IPS DF 6.9 (cell line): ENCODE measurements around the gene SYNE2.

Experiments used
- DNase-seq: peaks from one replicate; pipeline ENCODE4 v3.0.0-alpha.2; 2013; ENCODE audit warnings: low read depth, low spot score
- H3K27ac ChIP-seq: one replicate; pipeline ENCODE4 v1.5.1; 2013; ENCODE audit warnings: low read length, control low read depth
- H3K27me3 ChIP-seq: 2 replicates; pipeline ENCODE4 v1.6.1; 2013; ENCODE audit warnings: mild to moderate bottlenecking, low read length; ENCODE audit not compliant: control insufficient read depth, insufficient read depth
- H3K36me3 ChIP-seq: 2 replicates; pipeline ENCODE4 v1.6.1; 2013; ENCODE audit warnings: low read length; ENCODE audit not compliant: control insufficient read depth, insufficient read depth
- H3K4me1 ChIP-seq: 2 replicates; pipeline ENCODE4 v1.6.1; 2013; ENCODE audit warnings: low read length; ENCODE audit not compliant: control insufficient read depth, insufficient read depth
- H3K4me3 ChIP-seq: 2 replicates; pipeline ENCODE4 v1.5.1; 2013; ENCODE audit warnings: mild to moderate bottlenecking, low read length
- H3K9me3 ChIP-seq: 2 replicates; pipeline ENCODE4 v1.6.1; 2013; ENCODE audit warnings: low read length, inconsistent platforms; ENCODE audit not compliant: control insufficient read depth, insufficient read depth
- WGBS: extraction: QIAGEN DNeasy Blood & Tissue Kit; methylation state at CpG from one replicate; pipeline ENCODE4 v1.1.7; 2013; ENCODE audit warnings: mixed read lengths, missing lambda C conversion rate; ENCODE audit not compliant: insufficient read length, insufficient coverage; 5-methylcytosine and 5-hydroxymethylcytosine counted together

SYNE2 gene

GRCh38 chr14:63909984-63910383 lies 57.2 kb downstream of the SYNE2 start:
- H3K4me1 ChIP-seq = no peaks in the 10 kb centered on the region
- no peaks in the 10 kb centered on the region for H3K27me3 ChIP-seq
- H3K9me3 ChIP-seq = no peaks in the 10 kb centered on the region
- no peak overlapping the region for H3K4me3 ChIP-seq
- no peaks in the 10 kb centered on the region for H3K36me3 ChIP-seq
- DNase-seq = no peak
- H3K27ac ChIP-seq = no peak overlapping the region

- H3K4me1 ChIP-seq = no peaks in the 10 kb centered on the region
- H3K4me3 ChIP-seq = no peak overlapping the region
- H3K36me3 ChIP-seq = no peaks in the 10 kb centered on the region
- no peak for DNase-seq
- no CpG with 5 or more reads among the region's 7 CpGs for WGBS
- no peak overlapping the region for H3K27ac ChIP-seq
- H3K27me3 ChIP-seq = no peaks in the 10 kb centered on the region
- H3K9me3 ChIP-seq = no peaks in the 10 kb centered on the region
Measured at GRCh38 chr14:63910583-63911363, 58.0 kb downstream of the SYNE2 start.

- no peak overlapping the region for H3K27ac ChIP-seq
- H3K27me3 ChIP-seq = no peaks in the 10 kb centered on the region
- no peaks in the 10 kb centered on the region for H3K36me3 ChIP-seq
- DNase-seq = no peak
- no CpG with 5 or more reads among the region's 1 CpG for WGBS
- H3K4me3 ChIP-seq = no peak overlapping the region
- H3K4me1 ChIP-seq = no peaks in the 10 kb centered on the region
- H3K9me3 ChIP-seq = no peaks in the 10 kb centered on the region
Measured at GRCh38 chr14:63911404-63911803, 58.6 kb downstream of the SYNE2 start.

GRCh38 chr14:63912286-63912685 lies 59.5 kb downstream of the SYNE2 start:
- Histone ChIP-seq H3K36me3 (no peaks in the 10 kb centered on the region), H3K4me1 (no peaks in the 10 kb centered on the region), H3K9me3 (no peaks in the 10 kb centered on the region), H3K4me3 (no peak overlapping the region), H3K27me3 (no peaks in the 10 kb centered on the region), H3K27ac (no peak overlapping the region)
- DNase-seq = no peak
- WGBS = no CpG with 5 or more reads among the region's 1 CpG

GRCh38 chr14:63918411-63918810 lies 65.6 kb downstream of the SYNE2 start:
- no peaks in the 10 kb centered on the region for H3K4me1 ChIP-seq
- DNase-seq = no peak
- no peaks in the 10 kb centered on the region for H3K27me3 ChIP-seq
- no peaks in the 10 kb centered on the region for H3K36me3 ChIP-seq
- H3K27ac ChIP-seq = no peak overlapping the region
- no peaks in the 10 kb centered on the region for H3K9me3 ChIP-seq
- WGBS = no CpG with 5 or more reads among the region's 11 CpGs
- no peak overlapping the region for H3K4me3 ChIP-seq

- WGBS = no CpG with 5 or more reads among the region's 5 CpGs
Measured at GRCh38 chr14:63922696-63923421, 70.1 kb downstream of the SYNE2 start.

GRCh38 chr14:63923422-63923752 lies 70.6 kb downstream of the SYNE2 start:
- Histone ChIP-seq H3K9me3 (no peaks in the 10 kb centered on the region), H3K27ac (no peak overlapping the region), H3K4me1 (no peaks in the 10 kb centered on the region), H3K27me3 (no peaks in the 10 kb centered on the region), H3K36me3 (no peaks in the 10 kb centered on the region), H3K4me3 (no peak overlapping the region)
- no peak for DNase-seq

More at GRCh38 chr14:63922696-63923421, 70.1 kb downstream of the SYNE2 start:
- Histone ChIP-seq H3K4me1 (no peaks in the 10 kb centered on the region), H3K36me3 (no peaks in the 10 kb centered on the region), H3K4me3 (no peak overlapping the region), H3K27me3 (no peaks in the 10 kb centered on the region), H3K27ac (no peak overlapping the region), H3K9me3 (no peaks in the 10 kb centered on the region)
- DNase-seq = no peak

GRCh38 chr14:63924375-63924774 lies 71.6 kb downstream of the SYNE2 start:
- no peaks in the 10 kb centered on the region for H3K4me1 ChIP-seq
- DNase-seq = no peak
- H3K4me3 ChIP-seq = no peak overlapping the region
- H3K9me3 ChIP-seq = no peaks in the 10 kb centered on the region
- H3K36me3 ChIP-seq = no peaks in the 10 kb centered on the region
- H3K27ac ChIP-seq = no peak overlapping the region
- no peaks in the 10 kb centered on the region for H3K27me3 ChIP-seq

GRCh38 chr14:63926641-63927040 lies 73.8 kb downstream of the SYNE2 start:
- H3K27ac ChIP-seq = no peak overlapping the region
- no peak for DNase-seq
- no peaks in the 10 kb centered on the region for H3K9me3 ChIP-seq
- H3K4me3 ChIP-seq = no peak overlapping the region
- H3K36me3 ChIP-seq = no peaks in the 10 kb centered on the region
- H3K4me1 ChIP-seq = no peaks in the 10 kb centered on the region
- no peaks in the 10 kb centered on the region for H3K27me3 ChIP-seq
- WGBS = no CpG with 5 or more reads among the region's 2 CpGs

GRCh38 chr14:63928744-63929174 lies 76.0 kb downstream of the SYNE2 start:
- DNase-seq = no peak
- no peaks in the 10 kb centered on the region for H3K9me3 ChIP-seq
- H3K27ac ChIP-seq = no peak overlapping the region
- H3K36me3 ChIP-seq = no peaks in the 10 kb centered on the region
- H3K4me1 ChIP-seq = no peaks in the 10 kb centered on the region
- no peak overlapping the region for H3K4me3 ChIP-seq
- no peaks in the 10 kb centered on the region for H3K27me3 ChIP-seq
- WGBS = no CpG with 5 or more reads among the region's 3 CpGs

GRCh38 chr14:63933110-63933509 lies 80.3 kb downstream of the SYNE2 start:
- H3K4me3 ChIP-seq = no peak overlapping the region
- H3K9me3 ChIP-seq = no peaks in the 10 kb centered on the region
- no peak for DNase-seq
- no peak overlapping the region for H3K27ac ChIP-seq
- H3K4me1 ChIP-seq = no peaks in the 10 kb centered on the region
- WGBS = no CpG with 5 or more reads among the region's 3 CpGs
- no peaks in the 10 kb centered on the region for H3K27me3 ChIP-seq
- no peaks in the 10 kb centered on the region for H3K36me3 ChIP-seq
